RWPE2 (cell line): ENCODE measurements around the gene ASGR2.
"Not testable (repeated sequence)": the region's sequence is repeated elsewhere in the genome, so short reads cannot be mapped to it uniquely, and the experiment has no call there.

Experiments
- ATAC-seq: fragments of 200-7000 bp; cut with Tn5 transposase; 3 replicates; pipeline ENCODE4 v1.9.1; 2021; ENCODE audit warnings: low read depth
- DNase-seq: peaks from one replicate; pipeline ENCODE4 v3.0.0-alpha.2; 2020; ENCODE audit warnings: low spot score
- H3K27ac ChIP-seq: fragments of 450-650 bp; 2 replicates; pipeline ENCODE4 v1.5.1; 2017; ENCODE audit warnings: mild to moderate bottlenecking; ENCODE audit not compliant: poor library complexity, severe bottlenecking
- H3K27me3 ChIP-seq: fragments of 250-450 bp; sonication (Bioruptor Pico); 2 replicates; pipeline ENCODE4 v1.5.1; 2021; ENCODE audit warnings: mild to moderate bottlenecking, moderate library complexity; ENCODE audit not compliant: insufficient read depth, poor library complexity, severe bottlenecking
- H3K36me3 ChIP-seq: fragments of 250-450 bp; sonication (Bioruptor Pico); 2 replicates; pipeline ENCODE4 v1.5.1; 2020; ENCODE audit warnings: low read depth, mild to moderate bottlenecking, moderate library complexity
- H3K4me1 ChIP-seq: fragments of 250-450 bp; sonication (Bioruptor Pico); 2 replicates; pipeline ENCODE4 v1.5.1; 2021; ENCODE audit warnings: mild to moderate bottlenecking, moderate library complexity; ENCODE audit not compliant: insufficient read depth, poor library complexity, severe bottlenecking
- H3K4me3 ChIP-seq: fragments of 250-450 bp; sonication (Bioruptor Pico); 2 replicates; pipeline ENCODE4 v1.5.1; 2021; ENCODE audit warnings: mild to moderate bottlenecking, moderate library complexity; ENCODE audit not compliant: severe bottlenecking
- H3K9me3 ChIP-seq: fragments of 250-450 bp; sonication (Bioruptor Pico); 2 replicates; pipeline ENCODE4 v1.5.1; 2021; ENCODE audit warnings: mild to moderate bottlenecking, moderate library complexity; ENCODE audit not compliant: severe bottlenecking
- CTCF ChIP-seq: fragments of 450-650 bp; IDR thresholded peaks from one replicate; pipeline ENCODE4 v1.5.1; 2017; ENCODE audit warnings: mild to moderate bottlenecking, moderate library complexity; ENCODE audit not compliant: poor library complexity, severe bottlenecking

ASGR2 gene

GRCh38 chr17:7124923-7125322 is 10.3 kb upstream of the ASGR2 start:
- no peaks in the 10 kb centered on the region for H3K4me1 ChIP-seq
- no peak for TF ChIP-seq CTCF
- H3K9me3 ChIP-seq, result no peaks in the 10 kb centered on the region
- H3K36me3 ChIP-seq, result no peaks in the 10 kb centered on the region
- H3K27me3 ChIP-seq, result peaks cover 2% of the 10 kb centered on the region
- no peak overlapping the region for H3K4me3 ChIP-seq
- H3K27ac ChIP-seq, result no peak overlapping the region
- DNase-seq (no peak), ATAC-seq (no peak)

GRCh38 chr17:7123844-7124243 is 9.2 kb upstream of the ASGR2 start:
- Histone ChIP-seq H3K4me3 (no peak overlapping the region), H3K4me1 (no peaks in the 10 kb centered on the region), H3K27ac (no peak overlapping the region), H3K9me3 (no peaks in the 10 kb centered on the region), H3K27me3 (peaks cover 4% of the 10 kb centered on the region), H3K36me3 (no peaks in the 10 kb centered on the region)
- DNase-seq (no peak), ATAC-seq (no peak)
- no peak for TF ChIP-seq CTCF

GRCh38 chr17:7122381-7122780 is 7.8 kb upstream of the ASGR2 start:
- Histone ChIP-seq H3K27ac (no peak overlapping the region), H3K27me3 (peaks cover 4% of the 10 kb centered on the region), H3K4me1 (no peaks in the 10 kb centered on the region), H3K36me3 (no peaks in the 10 kb centered on the region), H3K9me3 (no peaks in the 10 kb centered on the region), H3K4me3 (no peak overlapping the region)
- no peak for ATAC-seq
- no peak for DNase-seq
- no peak for TF ChIP-seq CTCF

GRCh38 chr17:7120635-7121034 is 6.0 kb upstream of the ASGR2 start:
- not testable (repeated sequence) for ATAC-seq, DNase-seq, H3K27ac ChIP-seq, H3K4me3 ChIP-seq, H3K27me3 ChIP-seq, H3K4me1 ChIP-seq, H3K36me3 ChIP-seq, H3K9me3 ChIP-seq

GRCh38 chr17:7120123-7120522 is 5.5 kb upstream of the ASGR2 start:
- H3K4me3 ChIP-seq, result no peak overlapping the region
- no peaks in the 10 kb centered on the region for H3K9me3 ChIP-seq
- ATAC-seq (no peak), DNase-seq (no peak)
- H3K27me3 ChIP-seq, result peaks cover 4% of the 10 kb centered on the region
- H3K27ac ChIP-seq, result no peak overlapping the region
- TF ChIP-seq CTCF, result no peak
- no peaks in the 10 kb centered on the region for H3K36me3 ChIP-seq
- no peaks in the 10 kb centered on the region for H3K4me1 ChIP-seq
